Astrocyte (in vitro differentiated cells and primary cell): ENCODE results near the gene PCDHB14.

Experiments used
- EZH2 ChIP-seq: IDR thresholded peaks from 2 replicates; pipeline ENCODE4 v1.6.1; 2012; ENCODE audit warnings: mild to moderate bottlenecking, low read length, inconsistent platforms; ENCODE audit not compliant: insufficient read depth
- TF ChIP-seq, protein P1 (sequence below): IDR thresholded peaks from 2 replicates; pipeline ENCODE4 v1.5.1; 2011; ENCODE audit warnings: low read depth, mild to moderate bottlenecking, inconsistent platforms, low read length, moderate library complexity; ENCODE audit not compliant: insufficient read depth

DNA sequence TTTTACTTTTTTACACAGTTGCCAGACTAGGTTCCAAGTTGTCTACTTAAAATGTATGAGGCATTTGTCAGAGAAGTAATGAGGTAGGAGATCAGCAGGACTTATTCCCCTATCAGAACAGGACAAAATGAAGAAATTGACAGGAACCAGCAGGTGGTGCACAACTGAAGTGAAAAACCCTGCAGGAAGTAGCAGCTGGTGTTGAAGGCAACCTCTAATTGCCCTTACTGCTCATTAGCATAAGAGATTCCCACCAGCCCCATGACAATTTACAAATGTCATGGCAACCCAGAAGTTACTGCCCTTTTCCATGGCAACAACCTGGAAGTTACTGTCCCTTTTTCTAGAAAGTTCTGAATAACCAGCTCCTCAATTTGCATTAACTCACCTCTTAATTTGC, 27.4 kb downstream of the PCDHB14 start:
- TF ChIP-seq, protein P1, sequence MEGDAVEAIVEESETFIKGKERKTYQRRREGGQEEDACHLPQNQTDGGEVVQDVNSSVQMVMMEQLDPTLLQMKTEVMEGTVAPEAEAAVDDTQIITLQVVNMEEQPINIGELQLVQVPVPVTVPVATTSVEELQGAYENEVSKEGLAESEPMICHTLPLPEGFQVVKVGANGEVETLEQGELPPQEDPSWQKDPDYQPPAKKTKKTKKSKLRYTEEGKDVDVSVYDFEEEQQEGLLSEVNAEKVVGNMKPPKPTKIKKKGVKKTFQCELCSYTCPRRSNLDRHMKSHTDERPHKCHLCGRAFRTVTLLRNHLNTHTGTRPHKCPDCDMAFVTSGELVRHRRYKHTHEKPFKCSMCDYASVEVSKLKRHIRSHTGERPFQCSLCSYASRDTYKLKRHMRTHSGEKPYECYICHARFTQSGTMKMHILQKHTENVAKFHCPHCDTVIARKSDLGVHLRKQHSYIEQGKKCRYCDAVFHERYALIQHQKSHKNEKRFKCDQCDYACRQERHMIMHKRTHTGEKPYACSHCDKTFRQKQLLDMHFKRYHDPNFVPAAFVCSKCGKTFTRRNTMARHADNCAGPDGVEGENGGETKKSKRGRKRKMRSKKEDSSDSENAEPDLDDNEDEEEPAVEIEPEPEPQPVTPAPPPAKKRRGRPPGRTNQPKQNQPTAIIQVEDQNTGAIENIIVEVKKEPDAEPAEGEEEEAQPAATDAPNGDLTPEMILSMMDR, result no peak
- TF ChIP-seq EZH2, result no peak
